AG10803 (cell line): ENCODE data around the gene F12.

Source experiments
- DNase-seq: peaks from one replicate; pipeline ENCODE4 v3.0.0; 2010; ENCODE audit warnings: low read depth
- H3K4me3 ChIP-seq: 2 replicates; pipeline ENCODE4 v1.5.1; 2011; ENCODE audit warnings: mild to moderate bottlenecking, low read length, control low read depth
- CTCF ChIP-seq: conservative IDR thresholded peaks from 2 replicates; pipeline ENCODE4 v1.5.1; 2011; ENCODE audit warnings: mild to moderate bottlenecking, low read length, control low read depth, inconsistent platforms

F12 gene

GRCh38 chr5:177367981-177368868, 41.1 kb downstream of the F12 start:
- no peak for DNase-seq
- no peak for TF ChIP-seq CTCF
- H3K4me3 ChIP-seq: no peak overlapping the region

GRCh38 chr5:177367323-177367848, 42.0 kb downstream of the F12 start:
- 0 out of 2 replicates have a peak, but pooled peaks have one; percentile 5 for TF ChIP-seq CTCF
- DNase-seq: no peak
- H3K4me3 ChIP-seq: peak overlapping the region; percentile 52

- no peak for TF ChIP-seq CTCF
- DNase-seq: peak; percentile 77
- peak overlapping the region; percentile 57 for H3K4me3 ChIP-seq
Measured at GRCh38 chr5:177366528-177367322, 42.6 kb downstream of the F12 start.

GRCh38 chr5:177365845-177366527, 43.4 kb downstream of the F12 start:
- no peak for TF ChIP-seq CTCF
- DNase-seq: no peak
- no peak overlapping the region for H3K4me3 ChIP-seq

GRCh38 chr5:177364159-177364962, 45.0 kb downstream of the F12 start:
- DNase-seq: no peak

More at GRCh38 chr5:177364159-177364962, 45.0 kb downstream of the F12 start:
- no peak overlapping the region for H3K4me3 ChIP-seq
- TF ChIP-seq CTCF: no peak
